HG03025 (cell line): Measurements from ENCODE around the gene TOPBP1.
A peak's percentile ranks its signal among the peaks of the same experiment; 100 is the strongest.
"Not testable (repeated sequence)": the region's sequence is repeated elsewhere in the genome, so short reads cannot be mapped to it uniquely, and the experiment has no call there.

ENCODE experiments used
- ATAC-seq: cut with Tn5 transposase; IDR thresholded peaks from one replicate; pipeline ENCODE4 v1.9.1; 2021; ENCODE audit warnings: mild to moderate bottlenecking, moderate library complexity; ENCODE audit not compliant: unreplicated experiment, low FRiP score

Gene TOPBP1

GRCh38 chr3:133675631-133676335 is 14.0 kb upstream of the TOPBP1 start:
- no peak for ATAC-seq

GRCh38 chr3:133674290-133674919 is 12.7 kb upstream of the TOPBP1 start:
- ATAC-seq: no peak

- no peak for ATAC-seq
Measured at GRCh38 chr3:133673746-133674145, 12.0 kb upstream of the TOPBP1 start.

GRCh38 chr3:133672461-133672860 is 10.7 kb upstream of the TOPBP1 start:
- ATAC-seq: no peak

GRCh38 chr3:133670525-133670995 is 8.8 kb upstream of the TOPBP1 start:
- ATAC-seq: no peak

GRCh38 chr3:133669949-133670524 is 8.3 kb upstream of the TOPBP1 start:
- ATAC-seq: no peak

GRCh38 chr3:133667118-133667517 is 5.4 kb upstream of the TOPBP1 start:
- no peak for ATAC-seq

- ATAC-seq: not testable (repeated sequence)
Measured at GRCh38 chr3:133665188-133665587, 3.4 kb upstream of the TOPBP1 start.

GRCh38 chr3:133663569-133664313 is 2.0 kb upstream of the TOPBP1 start:
- peak; percentile 59 for ATAC-seq

- no peak for ATAC-seq
Measured at GRCh38 chr3:133662278-133662651, 524 bp upstream of the TOPBP1 start.

- no peak for ATAC-seq
Measured at GRCh38 chr3:133659806-133660205, 1.9 kb downstream of the TOPBP1 start.

GRCh38 chr3:133655731-133656515 is 5.8 kb downstream of the TOPBP1 start:
- no peak for ATAC-seq

- ATAC-seq: no peak
Measured at GRCh38 chr3:133649486-133650068, 12.2 kb downstream of the TOPBP1 start.

GRCh38 chr3:133644768-133645167 is 17.0 kb downstream of the TOPBP1 start:
- no peak for ATAC-seq

- no peak for ATAC-seq
Measured at GRCh38 chr3:133643611-133644010, 18.1 kb downstream of the TOPBP1 start.

- ATAC-seq: no peak
Measured at GRCh38 chr3:133641254-133641653, 20.5 kb downstream of the TOPBP1 start.

- ATAC-seq: no peak
Measured at GRCh38 chr3:133633439-133633838, 28.3 kb downstream of the TOPBP1 start.

GRCh38 chr3:133629146-133629545 is 32.6 kb downstream of the TOPBP1 start:
- no peak for ATAC-seq

GRCh38 chr3:133627789-133628188 is 34.0 kb downstream of the TOPBP1 start:
- ATAC-seq: no peak
